Stomach (tissue), 9 donors: ENCODE measurements around the gene GSTA1. TPM values are rescaled to one million over a fixed set of nuclear protein-coding genes. Genes with fewer than 3 reads are reported as not detected.
"Not testable (repeated sequence)": the region's sequence is repeated elsewhere in the genome, so short reads cannot be mapped to it uniquely, and the experiment has no call there.

Experiments
- DNase-seq, 2 donors: peaks; one replicate each; pipeline versions ENCODE4 v3.0.0 to v3.0.0-alpha.2; 2013 to 2019
- H3K27ac ChIP-seq, 5 donors: fragments of 200-600 bp in 4 of 5; sonication (generic) in 4 of 5; one replicate each; pipeline ENCODE4 v1.5.1; 2013 to 2019; ENCODE audit warnings: mild to moderate bottlenecking in 1 of 5, moderate library complexity in 1 of 5
- H3K27me3 ChIP-seq, 3 donors: fragments of 200-600 bp; sonication (generic); one replicate each; pipeline ENCODE4 v1.5.1; 2017 to 2019; ENCODE audit warnings: mixed run types in 1 of 3
- H3K36me3 ChIP-seq, 4 donors: fragments of 200-600 bp; sonication (generic); 1 replicate in 3 of 4; 2 replicates in 1 of 4; pipeline ENCODE4 v1.5.1; 2016 to 2019
- H3K4me1 ChIP-seq, 4 donors: fragments of 200-600 bp; sonication (generic); one replicate each; pipeline ENCODE4 v1.5.1; 2016 to 2019
- H3K4me3 ChIP-seq, 4 donors: fragments of 200-600 bp; sonication (generic) in 3 of 4; one replicate each; pipeline ENCODE4 v1.5.1; 2016 to 2019; ENCODE audit warnings: mild to moderate bottlenecking in 1 of 4
- H3K9me3 ChIP-seq, 4 donors: fragments of 200-600 bp; sonication (generic); one replicate each; pipeline ENCODE4 v1.5.1; 2016 to 2019
- CTCF ChIP-seq, 7 experiments: fragments of 450-650 bp in 4 of 7; fragments of 200-600 bp in 3 of 7; sonication (generic) in 3 of 7; IDR thresholded peaks; one replicate each; pipeline ENCODE4 v1.5.1; 2016 to 2019; ENCODE audit warnings: antibody characterized with exemption in 7 of 7, control low read depth in 2 of 7, mild to moderate bottlenecking in 1 of 7
- EP300 ChIP-seq: sonication (generic); formaldehyde crosslinking; IDR thresholded peaks from one replicate; pipeline ENCODE4 v1.6.1; 2017; ENCODE audit warnings: antibody characterized with exemption
- POLR2A ChIP-seq, 4 donors: fragments of 450-650 bp; IDR thresholded peaks; one replicate each; pipeline ENCODE4 v1.6.1; 2016; ENCODE audit warnings: antibody characterized with exemption in 4 of 4, control low read depth in 2 of 4, mild to moderate bottlenecking in 1 of 4, moderate library complexity in 1 of 4
- POLR2AphosphoS5 ChIP-seq, 3 donors: sonication (generic); formaldehyde crosslinking; IDR thresholded peaks; one replicate each; pipeline ENCODE4 v1.6.1; 2016; ENCODE audit warnings: antibody characterized with exemption in 3 of 3
- WGBS, 5 donors: extraction: QIAGEN DNeasy Blood & Tissue Kit in 3 of 5; methylation state at CpG; one replicate each; pipeline versions ENCODE4 v1.1.5 to v1.1.7; 2013 to 2018; 5-methylcytosine and 5-hydroxymethylcytosine counted together
- intact Hi-C: fragments of 100-400 bp; cut with DNase I; formaldehyde crosslinking; loops from one replicate; pipeline ENCODE4 v1.15.1; 2023; ENCODE audit warnings: low total_unique reads
- polyA plus RNA-seq, 3 donors: library from polyadenylated mRNA; stranded (reverse); fragments of 200-250 nt; gene quantifications; one replicate each; pipeline ENCODE4 v1.2.3, GENCODE V29; 2013
- total RNA-seq, 5 donors: library from RNA; depleted of rRNA; stranded (reverse); fragments of >200 nt; gene quantifications; one replicate each; pipeline versions ENCODE4 v1.1.0 to v1.2.3, GENCODE V29; 2014 to 2016
- donor health status: healthy with polysubstance abuse.
- donor health status: Bipolar disorder and iron deficiency.
- donor health status: healthy.

Gene GSTA1
- total and polyA plus RNA-seq, 8 donors, result 8.2 to 292 (median 107) TPM; not detected in 1

DNA sequence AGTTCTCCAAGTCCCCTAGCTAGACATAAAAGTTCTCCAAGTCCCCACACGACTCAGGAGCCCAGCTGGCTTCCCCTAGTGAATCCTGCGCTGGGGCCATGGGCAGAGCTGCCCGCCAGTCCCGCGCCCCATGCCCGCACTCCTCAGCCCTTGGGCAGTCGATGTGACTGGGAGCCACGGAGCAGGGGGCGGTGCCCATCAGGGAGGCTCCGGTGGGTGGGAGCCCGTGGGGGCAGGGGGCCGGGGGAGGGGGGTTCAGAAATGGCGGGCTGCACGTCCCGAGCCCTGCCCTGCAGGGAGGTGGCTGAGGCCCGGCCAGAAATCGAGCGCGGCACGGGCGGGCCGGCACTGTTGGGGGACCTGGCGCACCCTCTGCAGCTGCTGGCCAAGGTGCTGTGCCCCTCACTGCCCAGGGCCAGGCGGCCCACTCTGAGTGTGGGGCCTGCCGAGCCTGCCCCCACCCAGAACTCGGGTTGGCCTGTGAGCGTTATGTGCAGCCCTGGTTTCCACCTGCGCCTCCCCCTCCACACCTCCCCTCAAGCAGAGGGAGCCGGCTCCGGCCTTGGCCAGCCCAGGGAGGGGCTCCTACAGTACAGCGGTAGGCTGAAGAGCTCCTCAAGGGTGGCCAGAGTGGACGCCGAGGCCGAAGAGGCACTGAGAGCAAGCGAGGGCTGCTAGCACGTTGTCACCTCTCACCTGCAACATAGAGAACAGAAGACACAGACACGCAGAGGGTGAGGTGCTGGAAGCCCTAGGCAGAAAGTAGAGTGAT is 25.6 kb upstream of the GSTA1 start:
- Histone ChIP-seq H3K36me3 (no peaks in the 10 kb centered on the region), H3K4me1 (no peaks in the 10 kb centered on the region), H3K9me3 (no peaks in the 10 kb centered on the region), H3K27me3 (no peaks in the 10 kb centered on the region), H3K27ac (no peak overlapping the region), H3K4me3 (no peak overlapping the region)
- no peak for DNase-seq
- TF ChIP-seq POLR2AphosphoS5 (IDR thresholded peaks at IDR 0.05), result no peak
- TF ChIP-seq EP300, result no peak
- TF ChIP-seq CTCF (IDR thresholded peaks at IDR 0.05), result no peak
- no peak for TF ChIP-seq POLR2A (IDR thresholded peaks at IDR 0.05)
- WGBS, 5 donors, result 89 to 92% (median 91%) methylated on average over 35 to 37 of the region's 37 CpGs
- intact Hi-C loops, result no loop called here

DNA sequence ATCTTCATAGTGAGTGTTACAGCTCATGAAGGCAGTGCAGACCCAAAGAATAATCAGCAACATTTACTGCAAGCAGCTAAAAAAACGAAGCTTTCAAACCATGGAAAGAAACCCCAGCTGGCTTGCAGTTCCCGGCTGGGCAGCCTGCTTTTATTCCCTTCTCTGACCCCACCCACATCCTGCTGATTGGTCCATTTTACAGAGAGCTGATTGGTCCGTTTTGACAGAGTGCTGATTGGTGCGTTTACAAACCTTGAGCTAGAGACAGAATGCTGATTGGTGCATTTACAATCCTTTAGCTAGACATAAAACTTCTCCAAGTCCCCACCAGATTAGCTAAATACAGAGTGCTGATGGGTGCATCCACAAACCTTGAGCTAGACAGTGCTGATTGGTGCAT is 25.0 kb upstream of the GSTA1 start:
- H3K9me3 ChIP-seq, H3K27me3 ChIP-seq, DNase-seq, H3K36me3 ChIP-seq, H3K27ac ChIP-seq, H3K4me3 ChIP-seq, intact Hi-C loops, H3K4me1 ChIP-seq: not testable (repeated sequence)
- 79 to 92% (median 88%) methylated on average over 4 of the region's 4 CpGs for WGBS, 5 donors

DNA sequence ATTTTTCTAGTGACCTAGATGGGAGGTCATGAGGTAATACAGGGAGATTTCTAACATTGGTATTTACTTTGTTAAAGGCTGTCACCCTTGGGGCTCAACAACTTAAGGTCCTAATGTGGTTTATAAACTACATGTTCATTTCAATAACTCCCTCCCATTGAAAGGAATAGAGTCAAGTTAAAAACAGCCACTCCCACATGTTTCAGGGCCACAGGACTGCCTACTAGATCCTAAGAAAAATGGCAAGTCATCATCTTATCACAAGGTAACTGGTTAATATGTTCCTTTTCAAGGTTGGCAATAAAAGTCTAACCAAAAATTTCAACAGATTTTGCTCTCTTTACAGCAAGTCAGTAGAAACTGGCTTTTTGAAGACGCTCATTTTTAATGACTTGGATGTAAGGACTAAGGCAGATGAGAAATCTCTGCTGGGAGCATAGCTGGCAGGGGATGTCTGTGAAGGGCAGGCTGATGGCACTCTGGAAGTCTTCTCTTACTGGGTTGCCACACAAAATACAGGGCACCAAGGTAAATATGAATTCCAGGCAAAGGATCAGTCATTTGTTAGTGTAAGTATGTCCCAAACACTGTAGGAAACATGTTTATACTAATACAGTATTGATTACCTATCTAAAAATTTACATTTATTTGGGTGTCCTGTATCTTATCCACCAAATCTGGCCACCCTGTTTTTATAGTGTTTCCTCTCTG is 23.6 kb upstream of the GSTA1 start:
- intact Hi-C loops, H3K27me3 ChIP-seq, H3K27ac ChIP-seq, DNase-seq, H3K4me3 ChIP-seq, H3K36me3 ChIP-seq, H3K4me1 ChIP-seq, H3K9me3 ChIP-seq: not testable (repeated sequence)
- 91 to 100% (median 94%) methylated on average over 1 of the region's 1 CpG for WGBS, 5 donors

- H3K9me3 ChIP-seq, result peaks cover 0 to 7% (median 5%) of the 10 kb centered on the region in 4 donors
- TF ChIP-seq POLR2AphosphoS5 (IDR thresholded peaks at IDR 0.05), result no peak
- no peak for TF ChIP-seq POLR2A (IDR thresholded peaks at IDR 0.05)
- no peak for TF ChIP-seq EP300
- TF ChIP-seq CTCF (IDR thresholded peaks at IDR 0.05), result no peak
- no peak for DNase-seq
- no peaks in the 10 kb centered on the region for H3K27me3 ChIP-seq
- H3K36me3 ChIP-seq, result no peaks in the 10 kb centered on the region
- no peaks in the 10 kb centered on the region for H3K4me1 ChIP-seq
- 5 to 24% (median 18%) methylated on average over 1 of the region's 1 CpG for WGBS, 5 donors
- no peak overlapping the region for H3K27ac ChIP-seq
- no peak overlapping the region for H3K4me3 ChIP-seq
- intact Hi-C loops, result no loop called here
These were observed 22.9 kb upstream of the GSTA1 start for GRCh38 chr6:52826513-52826912.

- DNase-seq, H3K4me3 ChIP-seq, H3K27me3 ChIP-seq, intact Hi-C loops, H3K4me1 ChIP-seq, H3K9me3 ChIP-seq, H3K27ac ChIP-seq, H3K36me3 ChIP-seq: not testable (repeated sequence)
- 67 to 75% (median 74%) methylated on average over 4 of the region's 4 CpGs for WGBS, 5 donors
These were observed 22.4 kb upstream of the GSTA1 start for GRCh38 chr6:52825900-52826459.

DNA sequence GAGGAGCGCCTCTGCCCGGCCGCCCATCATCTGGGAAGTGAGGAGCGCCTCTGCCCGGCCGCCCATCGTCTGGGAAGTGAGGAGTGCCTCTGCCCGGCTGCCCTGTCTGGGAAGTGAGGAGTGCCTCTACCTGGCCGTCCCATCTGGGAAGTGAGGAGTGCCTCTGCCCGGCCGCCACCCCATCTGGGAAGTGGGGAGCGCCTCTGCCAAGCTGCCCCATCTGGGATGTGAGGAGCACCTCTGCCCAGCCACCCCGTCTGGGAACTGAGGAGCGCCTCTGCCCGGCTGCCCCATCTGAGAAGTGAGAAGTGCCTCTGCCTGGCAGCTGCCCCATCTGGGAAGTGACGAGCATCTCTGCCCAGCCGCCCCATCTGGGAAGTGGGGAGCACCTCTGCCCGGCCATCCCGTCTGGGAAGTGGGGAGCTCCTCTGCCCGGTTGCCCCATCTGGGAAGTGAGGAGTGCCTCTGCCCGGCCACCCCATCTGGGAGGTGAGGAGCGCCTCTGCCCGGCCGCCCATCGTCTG is 21.7 kb upstream of the GSTA1 start:
- H3K36me3 ChIP-seq, H3K9me3 ChIP-seq, intact Hi-C loops, H3K4me1 ChIP-seq, H3K27ac ChIP-seq, H3K27me3 ChIP-seq, DNase-seq, H3K4me3 ChIP-seq: not testable (repeated sequence)
- WGBS, 5 donors, result 93 to 99% (median 97%) methylated on average over 10 to 25 of the region's 25 CpGs
